GM19035 (cell line): ENCODE results near the gene PRDM12.

Experiments
- ATAC-seq: cut with Tn5 transposase; IDR thresholded peaks from one replicate; pipeline ENCODE4 v1.9.1; 2021; ENCODE audit not compliant: unreplicated experiment

PRDM12 gene

DNA sequence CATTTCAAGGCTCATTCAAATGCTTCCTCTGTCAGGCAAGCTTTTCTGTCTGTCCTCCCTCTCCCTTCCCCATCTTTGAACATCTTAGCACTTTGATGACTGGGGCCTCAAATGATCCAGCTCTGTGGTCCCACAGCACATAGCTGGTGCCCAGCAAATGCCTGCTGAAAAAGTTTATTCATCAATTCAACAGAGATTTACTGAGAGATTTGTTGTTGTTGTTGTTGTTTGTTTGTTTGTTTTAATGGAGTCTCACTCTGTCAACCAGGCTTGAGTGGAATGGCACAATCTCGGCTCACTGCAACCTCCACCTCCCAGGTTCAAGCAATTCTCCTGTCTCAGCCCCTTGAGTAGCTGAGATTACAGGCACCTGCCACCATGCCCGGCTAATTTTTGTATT lies 23.2 kb downstream of the PRDM12 start:
- no peak for ATAC-seq

GRCh38 chr9:130688072-130688471 lies 23.7 kb downstream of the PRDM12 start:
- no peak for ATAC-seq

GRCh38 chr9:130689572-130689936 lies 25.2 kb downstream of the PRDM12 start:
- no peak for ATAC-seq

DNA sequence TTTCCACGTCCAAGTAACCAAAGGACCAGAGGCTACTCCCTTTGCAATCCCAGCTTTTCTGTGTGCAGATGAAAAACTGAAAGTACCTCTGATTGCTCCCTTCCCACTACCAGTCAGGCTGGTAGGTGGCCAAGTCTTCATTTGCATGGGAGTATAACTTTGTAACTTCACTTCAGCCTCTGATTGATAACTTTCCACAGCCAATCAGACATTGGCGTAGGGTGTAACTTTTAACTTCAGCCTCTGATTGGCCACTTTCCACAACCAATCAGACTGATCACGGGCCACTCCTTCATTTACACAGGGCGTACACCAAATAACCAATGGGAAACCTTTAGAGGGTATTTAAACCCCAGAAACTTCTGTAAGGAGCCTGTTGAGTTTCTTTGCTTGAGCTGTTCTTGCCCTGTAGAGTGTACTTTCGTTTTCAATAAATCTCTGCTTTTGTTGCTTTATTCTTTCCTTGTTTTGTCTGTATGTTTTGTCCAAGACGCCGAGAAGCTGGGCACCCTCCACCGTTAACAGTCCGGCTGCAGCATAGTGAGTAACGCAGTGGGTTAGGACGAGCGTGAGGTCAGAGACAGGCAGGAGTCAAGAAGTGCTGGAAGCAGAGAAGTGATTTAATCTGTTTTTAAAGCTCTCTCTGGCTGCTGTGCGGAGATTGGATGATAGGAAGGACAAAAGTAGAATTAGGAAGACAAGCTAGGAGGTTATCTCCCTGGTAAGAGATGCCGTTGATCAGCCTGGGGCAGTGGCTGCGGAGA lies 25.7 kb downstream of the PRDM12 start:
- ATAC-seq = no peak

DNA sequence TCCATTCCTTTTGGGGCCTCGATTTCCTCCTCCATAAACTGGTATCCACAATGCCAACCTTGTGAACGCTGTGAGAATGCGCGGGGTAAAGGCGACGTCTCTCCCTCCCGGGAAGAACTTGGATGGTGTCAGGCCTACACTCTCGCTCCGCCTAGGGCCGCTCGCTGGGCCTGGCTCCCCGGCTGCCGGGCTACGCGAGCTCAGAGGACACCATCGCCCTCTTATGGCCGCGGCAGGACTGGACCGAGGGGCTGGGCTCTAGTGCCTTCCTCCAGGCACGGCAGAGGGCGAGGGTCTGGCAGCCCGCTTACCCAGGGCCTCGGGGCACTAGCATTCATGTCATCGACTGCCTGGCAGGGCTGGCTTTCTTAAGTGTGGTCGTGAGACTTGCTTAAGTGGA lies 27.9 kb downstream of the PRDM12 start:
- ATAC-seq = no peak

GRCh38 chr9:130693101-130693425 lies 28.7 kb downstream of the PRDM12 start:
- no peak for ATAC-seq

DNA sequence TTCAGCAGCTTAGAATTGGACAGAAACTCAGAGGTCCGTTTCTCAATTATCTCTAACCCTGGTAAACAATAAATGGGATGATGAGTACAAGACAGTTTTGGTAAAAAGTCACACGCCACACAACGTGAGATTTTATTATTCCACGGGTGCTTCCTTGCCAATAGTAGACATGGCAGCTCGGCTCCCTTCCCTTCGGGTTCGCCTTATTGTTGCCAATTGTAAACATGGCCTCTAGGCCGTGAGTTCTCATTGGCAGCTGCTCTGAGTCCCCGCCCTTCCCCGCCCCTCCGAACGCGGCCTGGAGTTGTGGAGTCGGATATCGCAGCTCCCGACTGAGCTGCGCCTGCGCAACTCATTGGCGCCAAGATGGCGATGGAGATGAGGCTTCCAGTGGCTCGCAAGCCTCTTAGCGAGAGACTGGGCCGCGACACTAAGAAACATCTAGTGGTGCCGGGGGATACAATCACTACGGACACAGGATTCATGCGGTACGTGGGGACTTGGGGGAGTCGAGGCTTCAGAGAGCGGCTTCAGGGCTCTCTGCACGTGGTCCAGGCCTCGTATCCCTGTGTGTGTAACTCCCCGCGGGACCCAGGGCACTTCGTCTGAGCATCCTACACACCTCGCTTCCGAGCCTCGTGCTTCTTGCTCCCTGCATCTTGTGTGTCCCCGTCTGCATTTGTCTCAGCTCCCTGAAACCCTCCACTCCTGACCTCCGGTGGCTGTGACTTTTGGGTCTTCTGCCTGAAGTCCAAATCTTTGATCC lies 29.2 kb downstream of the PRDM12 start, which contains the start of gene EXOSC2:
EXOSC2 (plus strand) TSS at position 355 of the 766 bp plus-strand sequence; CDS start at position 367, 12 bp downstream.
- peak; percentile 91 for ATAC-seq

DNA sequence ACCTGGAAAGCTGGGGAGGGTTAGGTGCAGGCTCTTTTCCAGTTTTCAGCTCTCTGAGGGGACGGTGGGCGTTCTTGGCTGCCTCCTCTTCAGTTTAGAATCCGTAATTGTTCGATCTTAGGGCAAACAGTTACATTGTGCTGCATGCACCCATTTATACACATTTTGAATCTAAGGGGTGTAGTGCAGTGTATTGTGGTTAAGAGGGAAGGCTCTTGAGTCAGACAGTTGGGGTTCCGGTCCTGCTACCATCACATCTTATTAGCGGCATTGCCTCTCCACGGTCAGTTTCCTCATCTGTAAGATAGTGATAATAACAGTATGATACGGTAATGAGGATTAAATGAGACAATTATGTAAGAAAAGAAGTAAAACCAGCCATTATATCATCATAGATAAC lies 29.8 kb downstream of the PRDM12 start:
- no peak for ATAC-seq

GRCh38 chr9:130696139-130696650 lies 31.8 kb downstream of the PRDM12 start:
- ATAC-seq = no peak

GRCh38 chr9:130696996-130697395 lies 32.6 kb downstream of the PRDM12 start:
- ATAC-seq = no peak

DNA sequence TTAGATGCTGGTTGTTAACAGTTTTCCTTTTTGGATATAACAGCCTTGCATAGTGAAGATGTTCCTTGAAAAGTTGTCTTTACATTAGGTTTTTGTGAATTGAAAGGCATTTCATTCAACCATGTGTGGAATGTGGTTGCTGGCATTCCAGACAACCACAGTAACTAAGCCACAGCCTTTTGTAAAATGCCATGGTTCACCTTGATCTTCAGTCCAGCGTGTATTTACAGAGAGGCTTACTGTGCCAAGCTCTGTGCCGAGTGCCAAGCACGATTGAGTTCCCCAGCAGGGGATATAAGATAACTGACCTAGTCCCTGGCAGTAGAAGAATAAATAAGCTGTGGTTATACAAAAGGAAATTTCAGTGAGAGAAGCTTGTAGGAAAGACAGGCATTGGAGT lies 34.1 kb downstream of the PRDM12 start:
- no peak for ATAC-seq

GRCh38 chr9:130699047-130699446 lies 34.7 kb downstream of the PRDM12 start:
- no peak for ATAC-seq

DNA sequence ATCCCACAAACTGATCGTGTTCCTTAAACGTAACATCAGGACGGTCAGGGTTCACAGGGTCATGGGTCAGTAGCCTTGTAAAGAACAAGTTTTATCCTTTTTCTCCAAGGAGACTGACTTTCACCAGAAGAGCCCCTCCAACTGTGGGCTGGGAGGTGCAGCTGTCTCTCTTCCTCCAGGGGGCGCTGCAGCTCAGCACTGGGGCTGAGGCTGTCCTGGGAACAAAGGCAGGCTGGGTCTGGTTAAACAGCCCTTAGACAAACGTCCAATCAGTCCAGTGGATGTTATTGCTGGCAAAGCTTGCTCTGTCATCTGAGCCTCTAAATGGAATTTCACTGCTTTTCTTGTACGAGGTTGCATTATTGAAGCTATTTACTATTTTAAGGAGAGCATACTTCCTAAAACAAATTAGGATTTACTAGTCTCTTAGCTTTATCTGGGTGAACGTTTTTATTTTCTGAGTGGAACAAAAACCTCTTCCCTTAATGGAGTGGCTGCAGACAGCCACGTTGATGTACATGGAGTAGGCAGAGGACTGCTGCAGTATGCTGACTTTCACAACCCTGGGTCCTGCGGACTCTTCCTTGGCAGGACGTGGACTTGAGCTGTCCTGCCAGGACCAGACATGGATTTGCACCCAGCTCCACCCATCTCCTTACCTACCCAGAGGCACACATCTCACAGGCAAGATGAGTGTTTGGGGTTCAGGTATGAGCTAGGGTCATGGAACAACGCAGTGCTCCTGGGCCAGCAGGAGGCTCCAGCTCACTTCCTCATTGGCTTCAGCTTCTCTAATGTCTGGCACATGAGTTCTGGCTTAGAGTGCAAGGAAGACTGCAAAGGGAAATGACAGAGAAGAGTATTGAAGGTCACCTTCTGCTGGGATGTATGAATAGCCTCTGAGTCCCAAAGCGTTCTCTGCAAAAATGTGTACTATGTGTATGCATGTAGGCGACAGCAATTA lies 36.9 kb downstream of the PRDM12 start:
- no peak for ATAC-seq

- no peak for ATAC-seq
These were observed 39.1 kb downstream of the PRDM12 start for GRCh38 chr9:130703501-130703900.

- no peak for ATAC-seq
These were observed 43.0 kb downstream of the PRDM12 start for GRCh38 chr9:130707225-130707976.

DNA sequence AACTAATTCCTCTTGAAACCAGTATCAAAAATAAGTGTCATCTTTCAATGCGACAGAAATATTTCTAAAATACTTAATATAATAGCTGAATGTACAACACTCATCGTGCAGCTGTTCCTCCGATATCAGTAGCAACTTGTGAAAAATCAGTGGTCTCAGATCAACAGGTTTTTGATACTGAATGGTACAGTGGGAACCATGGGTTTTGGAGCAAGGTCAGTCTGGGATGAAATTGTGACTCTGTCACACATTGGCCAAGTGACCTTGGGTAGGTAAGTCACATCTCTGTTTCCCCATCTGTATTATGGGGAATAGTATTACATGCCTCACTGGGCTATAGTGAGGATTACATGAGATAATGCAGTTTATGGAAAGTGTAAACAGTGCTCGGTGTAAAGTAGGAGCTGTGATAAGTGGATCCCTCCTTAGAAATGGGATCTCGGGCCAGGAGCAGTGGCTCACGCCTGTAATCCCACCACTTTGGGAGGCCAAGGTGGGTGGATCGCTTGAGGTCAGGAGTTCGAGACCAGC lies 46.5 kb downstream of the PRDM12 start:
- ATAC-seq = no peak

GRCh38 chr9:130711469-130711868 lies 47.1 kb downstream of the PRDM12 start:
- ATAC-seq = no peak

- peak; percentile 94 for ATAC-seq
These were observed 48.3 kb downstream of the PRDM12 start for GRCh38 chr9:130712564-130713285.

DNA sequence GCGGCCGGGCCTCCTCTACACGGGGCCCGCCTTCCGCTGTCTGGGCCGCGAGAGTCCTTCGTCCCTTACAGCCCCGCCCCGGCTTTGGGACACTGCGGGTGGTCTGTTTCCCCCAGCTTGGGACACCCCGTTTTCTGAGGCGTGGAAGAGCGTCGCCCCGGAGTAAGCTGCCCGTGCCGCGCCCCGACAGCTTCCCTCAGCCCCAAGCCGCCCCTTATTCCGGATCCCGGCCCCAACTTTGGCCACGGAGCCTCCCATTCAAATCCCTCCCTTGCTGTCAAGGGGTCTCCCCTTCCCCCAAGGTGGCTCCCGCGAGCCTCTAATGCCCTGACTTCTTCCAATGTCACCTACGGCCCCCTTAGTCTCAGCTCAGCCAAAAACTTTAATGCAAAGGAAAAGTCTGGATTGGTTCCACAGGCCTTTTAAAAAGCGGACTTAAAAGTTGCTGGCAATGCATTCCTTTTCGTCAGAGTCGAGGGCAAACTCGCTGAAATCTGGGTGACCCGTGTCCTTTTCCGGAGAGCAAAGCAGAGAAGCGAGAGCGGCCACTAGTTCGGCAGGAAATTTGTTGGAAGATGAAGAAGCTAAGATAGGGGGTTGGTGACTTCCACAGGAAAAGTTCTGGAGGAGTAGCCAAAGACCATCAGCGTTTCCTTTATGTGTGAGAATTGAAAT lies 49.0 kb downstream of the PRDM12 start:
- ATAC-seq = peak; percentile 17
